RCC 7860 (cell line): ENCODE results near the gene CNKSR1.

Experiments used
- DNase-seq: peaks from one replicate; pipeline ENCODE4 v3.0.0-alpha.2; 2015; ENCODE audit warnings: low spot score
- FAIRE-seq: peaks from 2 replicates; lab custom pipeline; 2012; peaks lifted over from hg19 to GRCh38; lab: Jason Lieb, UNC

Gene CNKSR1

DNA sequence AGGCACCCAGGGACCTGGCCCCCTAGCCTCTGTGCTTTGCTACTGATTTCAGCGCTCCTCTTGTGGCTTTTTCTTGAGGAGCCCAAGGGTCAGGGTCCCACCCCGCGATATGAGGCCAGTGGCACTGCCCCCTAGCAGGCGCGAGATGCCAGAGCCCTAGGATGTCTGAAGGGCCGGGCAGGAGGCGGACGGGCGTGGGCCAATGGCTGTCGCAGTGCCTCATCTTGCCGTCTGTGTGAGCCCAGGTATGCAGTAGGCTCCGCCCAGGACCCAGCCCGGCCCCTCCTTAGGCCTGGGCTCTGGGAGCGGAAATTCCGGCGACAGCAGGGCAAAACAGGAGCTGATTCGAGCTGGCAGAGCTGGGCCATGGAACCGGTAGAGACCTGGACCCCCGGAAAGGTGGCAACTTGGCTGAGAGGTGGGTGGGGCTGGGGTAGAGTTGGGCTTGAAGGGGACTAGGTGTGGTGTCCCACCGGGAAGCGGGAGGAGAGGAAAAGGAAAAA is at the start of gene CNKSR1:
Gene CNKSR1 (plus strand): TSS at position 310 of the 503 bp plus-strand sequence. CDS start 57 bp downstream, at position 367.
- no peak for FAIRE-seq
- DNase-seq, result no peak

- DNase-seq (no peak), FAIRE-seq (no peak)
Measured at GRCh38 chr1:26129778-26130177, 47.5 kb upstream of the CNKSR1 start.

DNA sequence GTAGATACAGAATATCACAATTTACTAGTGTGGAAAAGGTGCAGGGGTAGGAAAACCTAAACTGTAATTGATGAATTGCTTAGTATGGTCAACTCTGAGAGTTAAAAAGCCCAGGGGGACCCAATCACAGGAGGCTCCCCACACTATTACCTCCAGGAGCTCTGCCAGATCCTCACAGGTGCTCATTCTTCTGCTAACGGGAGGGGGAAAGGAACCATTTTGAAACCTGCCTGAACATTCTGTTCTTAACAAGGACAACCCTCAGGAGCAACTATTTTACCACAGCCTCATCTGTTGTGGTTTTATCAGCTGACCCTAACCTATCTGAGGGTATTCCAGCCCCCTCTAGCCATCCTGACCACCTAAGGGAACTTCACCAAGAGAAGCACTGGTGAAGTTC is 46.6 kb upstream of the CNKSR1 start:
- FAIRE-seq (no peak), DNase-seq (no peak)

GRCh38 chr1:26132128-26132833 is 45.0 kb upstream of the CNKSR1 start:
- FAIRE-seq, result no peak
- no peak for DNase-seq

DNA sequence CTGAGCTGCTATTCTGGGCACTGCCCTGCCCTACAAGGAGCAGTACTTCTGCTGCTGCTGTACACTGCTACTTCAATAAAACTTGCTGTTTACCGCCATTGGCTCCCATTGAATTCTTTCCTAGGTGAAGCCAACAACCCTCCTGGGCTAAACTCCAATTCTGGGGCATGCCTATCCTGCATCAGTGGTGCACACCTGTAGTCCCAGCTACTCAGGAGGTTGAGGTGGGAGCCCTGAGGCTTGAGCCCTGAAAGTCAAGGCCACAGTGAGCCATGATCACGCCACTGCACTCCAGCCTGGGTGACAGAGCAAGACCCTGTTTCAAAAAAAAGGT is 44.5 kb upstream of the CNKSR1 start:
- no peak for FAIRE-seq
- DNase-seq, result no peak

DNA sequence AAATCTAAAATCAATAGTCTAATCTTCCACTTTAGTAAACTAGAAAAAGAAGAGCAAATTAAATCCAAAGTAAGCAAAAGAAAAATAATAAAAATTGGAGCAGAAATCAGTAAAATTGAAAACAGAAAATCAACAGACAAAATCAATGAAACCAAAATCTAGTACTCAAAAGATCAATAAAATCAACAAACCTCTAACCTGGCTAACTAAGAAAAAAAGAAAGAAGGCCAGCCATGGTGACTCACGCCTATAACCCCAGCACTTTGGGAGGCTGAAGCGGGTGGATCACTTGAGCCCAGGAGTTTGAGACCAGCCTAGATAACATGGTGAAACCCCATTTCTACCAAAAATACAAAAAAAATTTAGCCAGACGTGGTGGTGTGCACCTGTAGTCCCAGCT is 42.8 kb upstream of the CNKSR1 start:
- DNase-seq (no peak), FAIRE-seq (no peak)

GRCh38 chr1:26138974-26139558 is 38.2 kb upstream of the CNKSR1 start:
- no peak for FAIRE-seq
- no peak for DNase-seq

DNA sequence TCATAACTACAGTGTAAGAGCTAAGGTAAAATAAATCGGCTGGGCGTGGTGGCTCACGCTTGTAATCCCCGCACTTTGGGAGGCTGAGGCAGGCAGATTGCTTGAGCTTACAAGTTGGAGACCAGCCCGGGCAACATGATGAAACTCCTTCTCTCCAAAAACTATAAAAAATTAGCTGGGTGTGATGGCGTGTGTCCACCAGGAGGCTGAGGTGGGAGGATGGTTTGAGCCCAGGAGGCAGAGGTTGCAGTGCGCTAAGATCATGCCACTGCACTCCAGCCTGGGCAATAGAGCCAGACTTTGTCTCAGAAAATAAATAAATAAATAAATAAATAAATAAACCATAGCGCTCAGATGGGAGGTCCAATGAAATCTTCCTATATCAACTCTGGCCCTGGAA is 35.1 kb upstream of the CNKSR1 start:
- no peak for DNase-seq
- no peak for FAIRE-seq

GRCh38 chr1:26145041-26145959 is 32.0 kb upstream of the CNKSR1 start:
- DNase-seq, result peak; percentile 66
- FAIRE-seq, result no peak

DNA sequence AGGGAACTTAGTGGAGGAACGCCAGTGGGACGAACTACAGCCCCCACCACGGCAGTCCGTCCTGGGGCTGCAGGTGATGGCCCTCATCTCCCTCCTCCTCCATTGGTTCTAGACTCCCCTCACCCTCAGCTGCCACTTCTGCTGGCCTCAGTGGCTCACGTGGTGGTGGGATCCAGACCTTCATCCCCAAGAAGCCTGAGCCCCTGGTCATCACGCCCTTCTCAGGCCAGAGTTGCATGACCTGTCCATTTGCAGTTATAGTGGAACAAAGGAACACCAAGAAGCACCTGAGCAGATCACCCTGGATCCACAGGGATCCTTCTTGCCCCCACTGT is 31.4 kb upstream of the CNKSR1 start:
- FAIRE-seq (no peak), DNase-seq (no peak)

DNA sequence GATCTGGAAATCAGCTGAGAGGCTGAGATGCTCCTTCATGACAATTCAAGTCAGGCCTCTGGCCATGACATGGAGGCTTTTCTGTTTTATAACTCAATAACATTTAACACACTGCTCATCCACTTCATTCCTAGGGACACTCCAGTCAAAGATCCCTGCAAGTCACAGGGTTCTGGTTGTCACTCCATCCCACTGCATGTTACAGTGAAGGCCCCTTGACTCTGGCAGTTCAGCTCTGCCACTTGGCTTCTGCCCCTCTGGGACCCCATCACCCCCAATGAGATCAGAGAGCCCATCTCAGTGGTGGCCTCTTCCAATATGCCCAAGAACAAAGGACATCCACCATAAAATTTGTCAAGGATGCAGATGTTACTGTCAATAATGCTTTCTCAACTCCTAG is 28.4 kb upstream of the CNKSR1 start:
- DNase-seq, result no peak
- FAIRE-seq, result no peak

- DNase-seq (no peak), FAIRE-seq (no peak)
Measured at GRCh38 chr1:26153966-26154532, 23.2 kb upstream of the CNKSR1 start.

GRCh38 chr1:26154750-26155149 is 22.5 kb upstream of the CNKSR1 start:
- no peak for FAIRE-seq
- no peak for DNase-seq

DNA sequence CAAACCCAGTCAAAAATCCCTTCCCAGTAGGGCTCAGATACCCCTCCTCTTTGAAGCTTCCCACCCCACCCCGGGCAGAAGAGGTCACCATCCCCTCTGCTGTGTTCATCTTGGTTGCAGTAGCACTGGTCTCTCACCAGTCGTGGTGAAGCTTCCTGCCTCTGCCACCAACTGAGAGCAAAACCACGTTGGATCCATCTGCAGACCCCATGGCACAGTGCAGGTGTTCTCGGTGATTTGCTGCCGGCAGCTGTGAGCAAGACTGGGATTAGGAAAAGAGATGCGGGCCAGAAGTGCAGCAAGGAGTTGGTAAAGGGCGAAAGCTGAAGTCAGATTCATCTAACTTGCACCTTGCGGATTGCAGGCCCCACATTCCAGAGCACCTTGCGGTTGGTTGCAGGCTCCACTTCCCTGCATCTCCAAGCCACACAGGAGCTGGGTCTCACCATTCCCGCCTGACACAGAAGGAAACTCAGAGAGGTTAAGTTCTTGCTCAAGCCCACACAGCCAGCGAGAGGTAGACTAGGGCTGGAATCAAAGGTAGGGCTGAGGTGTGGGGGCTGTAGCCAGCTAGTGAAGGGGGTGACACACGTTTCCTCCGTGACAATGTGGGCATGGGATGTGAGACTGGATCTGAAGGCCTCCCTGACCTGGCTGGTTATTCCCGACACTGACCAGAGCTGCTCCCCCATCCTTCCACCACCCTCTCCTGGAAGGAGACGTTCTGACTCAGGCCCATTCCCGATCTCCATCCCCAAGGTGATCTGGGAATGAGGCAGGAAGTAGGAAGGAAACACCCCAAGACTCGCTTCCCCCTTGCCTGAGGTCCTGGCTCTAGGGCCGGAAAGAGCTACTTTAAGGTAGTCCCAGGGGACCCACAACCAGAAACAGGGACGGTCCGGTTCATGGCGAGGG is 21.7 kb upstream of the CNKSR1 start:
- FAIRE-seq (no peak), DNase-seq (no peak)

GRCh38 chr1:26156285-26157038 is 20.8 kb upstream of the CNKSR1 start:
- no peak for DNase-seq
- no peak for FAIRE-seq

- no peak for FAIRE-seq
Measured at GRCh38 chr1:26158271-26158907, 18.9 kb upstream of the CNKSR1 start.

DNA sequence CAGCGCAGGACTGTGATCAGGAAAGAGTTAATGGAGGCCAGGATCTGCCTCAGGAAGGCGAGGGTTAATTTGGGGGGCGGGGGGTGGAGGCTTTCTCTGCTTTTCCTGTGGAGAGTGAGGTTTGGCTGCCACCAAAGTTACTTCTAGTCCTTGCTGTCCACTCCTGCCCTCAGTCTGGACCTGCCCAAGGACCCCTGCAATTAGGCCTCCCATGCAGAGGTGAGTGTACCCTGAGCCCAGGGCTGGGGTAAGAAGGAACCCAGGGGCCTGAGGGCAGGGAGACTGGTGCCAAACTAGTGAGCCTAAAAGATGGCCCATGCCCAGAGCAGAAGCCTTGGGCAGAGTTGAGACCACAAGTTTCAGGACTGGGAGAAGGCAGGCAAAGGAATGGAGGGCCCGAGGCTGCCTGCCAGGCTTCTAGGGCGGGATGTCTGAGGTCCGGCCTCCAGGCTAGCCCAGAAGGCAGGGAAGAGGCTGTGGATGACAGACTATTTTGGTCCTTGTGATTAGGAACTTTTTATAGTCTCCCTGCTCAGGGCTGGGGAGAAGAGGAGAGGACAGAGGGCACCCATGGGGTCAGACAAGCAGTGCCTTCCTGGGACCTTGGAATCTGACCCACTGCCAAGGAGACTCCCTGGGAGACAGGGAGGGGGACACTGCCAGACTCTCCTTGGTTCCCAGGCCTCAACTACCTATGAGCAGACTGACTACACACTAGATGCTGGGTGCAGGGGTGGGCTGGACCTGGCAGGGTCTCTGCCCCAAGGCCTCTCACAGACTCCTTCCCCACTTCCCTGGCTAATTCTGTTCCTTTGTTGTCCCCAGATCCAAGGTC is 18.2 kb upstream of the CNKSR1 start, which contains the start of gene FAM110D:
Gene FAM110D (plus strand): TSS at position 172 of the 835 bp plus-strand sequence. CDS start 2,213 bp downstream, outside the sequence.
- no peak for FAIRE-seq
- no peak for DNase-seq

More at GRCh38 chr1:26158271-26158907, 18.9 kb upstream of the CNKSR1 start:
- no peak for DNase-seq

GRCh38 chr1:26159743-26160039 is 17.6 kb upstream of the CNKSR1 start:
- DNase-seq, result no peak
- FAIRE-seq, result no peak
